ENCODE measurements around the gene CCDC15. TPM values are rescaled to one million over a fixed set of nuclear protein-coding genes. Genes with fewer than 3 reads are reported as not detected.

The CCDC15 gene
- total RNA-seq, 1 donor, result 2.2 TPM

- no peaks in the 10 kb centered on the region for H3K9me3 ChIP-seq (ENCODE audit: low read depth, low read length)
- TF ChIP-seq CTCF (IDR thresholded peaks at IDR 0.05; ENCODE audit: extremely low read depth, low read depth, low read length), result no peak
- no peak overlapping the region for H2AFZ ChIP-seq (ENCODE audit: low read length)
- H3K79me2 ChIP-seq (ENCODE audit: insufficient read depth, low read length), result no peaks in the 10 kb centered on the region
- no peaks in the 10 kb centered on the region for H4K20me1 ChIP-seq (ENCODE audit: insufficient read depth, low read length)
- H3K27ac ChIP-seq (ENCODE audit: low read depth, low read length), result no peak overlapping the region
- H3K4me3 ChIP-seq (ENCODE audit: insufficient read depth, low read length), result no peak overlapping the region
- no peak overlapping the region for H3K4me2 ChIP-seq (ENCODE audit: insufficient read depth, low read length)
- no peaks in the 10 kb centered on the region for H3K4me1 ChIP-seq (ENCODE audit: insufficient read depth, low read length)
- peak; percentile 53 for DNase-seq (ENCODE audit: insufficient read length, low spot score, missing footprints)
- H3K27me3 ChIP-seq (ENCODE audit: insufficient read depth, low read length), result no peaks in the 10 kb centered on the region
- H3K36me3 ChIP-seq (ENCODE audit: insufficient read depth, low read length), result peaks cover 6% of the 10 kb centered on the region
Measured at GRCh38 chr11:124987096-124987495, 33.1 kb downstream of the CCDC15 start.

GRCh38 chr11:124988063-124988462 lies 34.1 kb downstream of the CCDC15 start:
- Histone ChIP-seq H3K4me3 (ENCODE audit: insufficient read depth, low read length) (no peak overlapping the region), H3K4me1 (ENCODE audit: insufficient read depth, low read length) (no peaks in the 10 kb centered on the region), H3K79me2 (ENCODE audit: insufficient read depth, low read length) (no peaks in the 10 kb centered on the region), H4K20me1 (ENCODE audit: insufficient read depth, low read length) (no peaks in the 10 kb centered on the region), H3K9me3 (ENCODE audit: low read depth, low read length) (no peaks in the 10 kb centered on the region), H2AFZ (ENCODE audit: low read length) (no peak overlapping the region), H3K4me2 (ENCODE audit: insufficient read depth, low read length) (no peak overlapping the region), H3K27ac (ENCODE audit: low read depth, low read length) (no peak overlapping the region), H3K36me3 (ENCODE audit: insufficient read depth, low read length) (peaks cover 6% of the 10 kb centered on the region), H3K27me3 (ENCODE audit: insufficient read depth, low read length) (no peaks in the 10 kb centered on the region)
- no peak for DNase-seq (ENCODE audit: insufficient read length, low spot score, missing footprints)
- TF ChIP-seq CTCF (IDR thresholded peaks at IDR 0.05; ENCODE audit: extremely low read depth, low read depth, low read length), result no peak

GRCh38 chr11:125001079-125001778 lies 47.2 kb downstream of the CCDC15 start:
- H3K36me3 ChIP-seq (ENCODE audit: insufficient read depth, low read length), result no peaks in the 10 kb centered on the region
- no peaks in the 10 kb centered on the region for H3K9me3 ChIP-seq (ENCODE audit: low read depth, low read length)
- no peaks in the 10 kb centered on the region for H3K27me3 ChIP-seq (ENCODE audit: insufficient read depth, low read length)
- H3K4me1 ChIP-seq (ENCODE audit: insufficient read depth, low read length), result peaks cover 2% of the 10 kb centered on the region
- H3K4me3 ChIP-seq (ENCODE audit: insufficient read depth, low read length), result no peak overlapping the region
- no peak for DNase-seq (ENCODE audit: insufficient read length, low spot score, missing footprints)
- H4K20me1 ChIP-seq (ENCODE audit: insufficient read depth, low read length), result no peaks in the 10 kb centered on the region
- no peaks in the 10 kb centered on the region for H3K79me2 ChIP-seq (ENCODE audit: insufficient read depth, low read length)
- TF ChIP-seq CTCF (IDR thresholded peaks at IDR 0.05; ENCODE audit: extremely low read depth, low read depth, low read length), result no peak
- no peak overlapping the region for H3K27ac ChIP-seq (ENCODE audit: low read depth, low read length)
- no peak overlapping the region for H2AFZ ChIP-seq (ENCODE audit: low read length)
- H3K4me2 ChIP-seq (ENCODE audit: insufficient read depth, low read length), result no peak overlapping the region

GRCh38 chr11:125001849-125002248 lies 47.8 kb downstream of the CCDC15 start:
- Histone ChIP-seq H3K27ac (ENCODE audit: low read depth, low read length) (no peak overlapping the region), H3K36me3 (ENCODE audit: insufficient read depth, low read length) (no peaks in the 10 kb centered on the region), H3K4me2 (ENCODE audit: insufficient read depth, low read length) (no peak overlapping the region), H2AFZ (ENCODE audit: low read length) (no peak overlapping the region), H3K27me3 (ENCODE audit: insufficient read depth, low read length) (no peaks in the 10 kb centered on the region), H3K9me3 (ENCODE audit: low read depth, low read length) (no peaks in the 10 kb centered on the region), H3K79me2 (ENCODE audit: insufficient read depth, low read length) (no peaks in the 10 kb centered on the region), H3K4me3 (ENCODE audit: insufficient read depth, low read length) (no peak overlapping the region), H3K4me1 (ENCODE audit: insufficient read depth, low read length) (peaks cover 2% of the 10 kb centered on the region), H4K20me1 (ENCODE audit: insufficient read depth, low read length) (no peaks in the 10 kb centered on the region)
- TF ChIP-seq CTCF (IDR thresholded peaks at IDR 0.05; ENCODE audit: extremely low read depth, low read depth, low read length), result no peak
- no peak for DNase-seq (ENCODE audit: insufficient read length, low spot score, missing footprints)
